WTC11 (cell line): ENCODE data around the gene CD300LD.

Source experiments
- CBFB ChIP-seq: sonication (generic); formaldehyde crosslinking; IDR thresholded peaks from 2 replicates; pipeline ENCODE4 v1.8.1; 2022; ENCODE audit warnings: mild to moderate bottlenecking, low read depth, missing genetic modification reagents
- CTCF ChIP-seq: fragments of 200-600 bp; IDR thresholded peaks from 2 replicates; pipeline ENCODE4 v1.8.0; 2022; ENCODE audit warnings: antibody characterized with exemption
- GABPB1 ChIP-seq: sonication (generic); formaldehyde crosslinking; IDR thresholded peaks from 2 replicates; pipeline ENCODE4 v1.8.1; 2023; ENCODE audit warnings: mild to moderate bottlenecking, missing genetic modification reagents
- GRHL2 ChIP-seq: fragments of 250-450 bp; sonication (Bioruptor Pico); IDR thresholded peaks from 2 replicates; pipeline ENCODE4 v1.8.0; 2022; ENCODE audit warnings: mild to moderate bottlenecking, moderate library complexity; ENCODE audit not compliant: insufficient replicate concordance, severe bottlenecking
- SP1 ChIP-seq: sonication (generic); formaldehyde crosslinking; conservative IDR thresholded peaks from 2 replicates; pipeline ENCODE4 v1.8.1; 2022; ENCODE audit warnings: missing genetic modification reagents
- TEAD4 ChIP-seq: sonication (generic); formaldehyde crosslinking; IDR thresholded peaks from 2 replicates; pipeline ENCODE4 v1.8.0; 2022; ENCODE audit warnings: mild to moderate bottlenecking, missing genetic modification reagents

GRCh38 chr17:74547736-74548135 lies 44.3 kb downstream of the CD300LD start:
- TF ChIP-seq TEAD4 (CRISPR knock-in tag) (no peak), CTCF (no peak), CBFB (CRISPR knock-in tag) (no peak), GABPB1 (CRISPR knock-in tag) (no peak), GRHL2 (CRISPR knock-in tag) (no peak), SP1 (CRISPR knock-in tag) (no peak)
